Loucy (cell line): ENCODE data around the gene TRMT61A.

Experiments
- H2AFZ ChIP-seq: fragments of 200-600 bp; sonication (generic); 2 replicates; pipeline ENCODE4 v1.6.0; 2016; ENCODE audit warnings: antibody characterized with exemption, mild to moderate bottlenecking, low read length, moderate library complexity
- H3F3A ChIP-seq: fragments of 200-600 bp; 2 replicates; pipeline ENCODE4 v1.6.0; 2016; ENCODE audit warnings: antibody characterized with exemption, low read depth, mild to moderate bottlenecking
- H3K27me3 ChIP-seq: fragments of 200-600 bp; sonication (generic); 2 replicates; pipeline ENCODE4 v1.6.1; 2014; ENCODE audit warnings: low read length, mild to moderate bottlenecking; ENCODE audit not compliant: insufficient read depth, poor library complexity, severe bottlenecking
- H3K36me3 ChIP-seq: fragments of 200-600 bp; sonication (generic); 2 replicates; pipeline ENCODE4 v1.6.1; 2016; ENCODE audit warnings: low read length; ENCODE audit not compliant: insufficient read depth
- H3K4me1 ChIP-seq: fragments of 200-600 bp; sonication (generic); 2 replicates; pipeline ENCODE4 v1.5.1; 2014; ENCODE audit warnings: low read length, mild to moderate bottlenecking; ENCODE audit not compliant: insufficient read depth, poor library complexity, severe bottlenecking
- H3K4me2 ChIP-seq: fragments of 200-600 bp; sonication (generic); 2 replicates; pipeline ENCODE4 v1.6.0; 2014; ENCODE audit warnings: antibody characterized with exemption, low read length, low read depth, mild to moderate bottlenecking; ENCODE audit not compliant: poor library complexity, severe bottlenecking
- H3K4me3 ChIP-seq: fragments of 200-600 bp; sonication (generic); 2 replicates; pipeline ENCODE4 v1.5.1; 2014; ENCODE audit warnings: low read length, mild to moderate bottlenecking, mixed read lengths; ENCODE audit not compliant: poor library complexity, severe bottlenecking
- H3K79me2 ChIP-seq: fragments of 200-600 bp; sonication (generic); 2 replicates; pipeline ENCODE4 v1.6.1; 2014; ENCODE audit warnings: low read length; ENCODE audit not compliant: insufficient read depth
- H3K9ac ChIP-seq: fragments of 200-600 bp; sonication (generic); 2 replicates; pipeline ENCODE4 v1.6.0; 2014; ENCODE audit warnings: mild to moderate bottlenecking, low read depth, low read length, moderate library complexity; ENCODE audit not compliant: poor library complexity, severe bottlenecking
- H3K9me2 ChIP-seq: fragments of 200-600 bp; sonication (generic); replicated peaks from 2 replicates; pipeline ENCODE4 v1.6.1; 2016; ENCODE audit warnings: low read depth, low read length, mixed read lengths
- H3K9me3 ChIP-seq: fragments of 200-600 bp; sonication (generic); 2 replicates; pipeline ENCODE4 v1.6.1; 2014; ENCODE audit warnings: mild to moderate bottlenecking, antibody characterized with exemption, low read length, low read depth; ENCODE audit not compliant: insufficient read depth
- H4K20me1 ChIP-seq: fragments of 200-600 bp; sonication (generic); 2 replicates; pipeline ENCODE4 v1.6.0; 2014; ENCODE audit warnings: antibody characterized with exemption, low read length, mild to moderate bottlenecking; ENCODE audit not compliant: insufficient read depth, poor library complexity, severe bottlenecking
- CTCF ChIP-seq: fragments of 200-600 bp; sonication (generic); conservative IDR thresholded peaks from 2 replicates; pipeline ENCODE4 v1.5.1; 2014; ENCODE audit warnings: mild to moderate bottlenecking, antibody characterized with exemption, low read length
- EZH2phosphoT487 ChIP-seq: fragments of 200-600 bp; IDR thresholded peaks from 2 replicates; pipeline ENCODE4 v1.6.1; 2018; ENCODE audit warnings: antibody characterized with exemption, mild to moderate bottlenecking, moderate library complexity, borderline replicate concordance

Gene TRMT61A

DNA sequence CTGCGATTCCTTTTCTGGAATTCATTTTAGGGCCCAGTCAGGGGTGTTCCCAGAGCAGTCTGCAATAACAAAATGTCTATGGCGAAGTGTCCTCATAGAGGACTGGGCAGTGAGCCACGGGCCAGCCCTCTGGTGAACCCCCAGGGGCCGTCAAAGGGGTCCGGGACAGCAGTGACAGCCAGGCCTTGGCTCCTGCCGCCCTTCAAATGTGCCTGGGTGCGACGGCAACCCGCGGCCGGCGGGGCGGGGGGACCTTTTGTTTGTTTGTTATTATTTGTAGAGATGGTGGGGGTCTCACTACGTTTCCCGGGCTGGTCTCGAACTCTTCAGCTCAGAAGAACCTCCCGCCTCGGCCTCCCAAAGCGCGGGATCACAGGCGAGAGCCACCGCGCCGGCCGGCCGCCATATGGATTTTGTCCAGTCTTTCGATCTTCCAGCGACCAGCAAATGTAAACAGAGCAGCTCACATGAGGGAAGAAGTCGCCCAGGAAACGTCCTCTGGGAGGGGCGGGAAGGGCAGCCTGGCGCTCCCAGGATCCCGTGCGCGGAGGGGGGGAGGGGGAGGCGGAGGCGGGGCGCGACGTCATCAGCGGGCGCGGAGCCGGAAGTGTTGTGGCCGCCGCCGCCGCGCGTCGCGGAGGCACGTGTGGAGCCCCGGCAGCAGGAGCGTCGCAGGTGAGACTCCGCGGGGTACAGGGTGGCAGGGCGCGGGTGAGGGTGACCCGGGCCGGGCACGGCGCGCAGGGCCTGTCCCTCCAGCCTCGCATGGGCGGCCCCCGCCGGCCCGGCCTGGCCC, at the start of gene TRMT61A:
TRMT61A (plus strand) TSS at position 610 of the 796 bp plus-strand sequence. CDS start 783 bp downstream, outside the sequence.
- H3K9me3 ChIP-seq: no peaks in the 10 kb centered on the region
- peak within 1 kb of the TSS; percentile 88 for H2AFZ ChIP-seq
- peaks cover 11% of the 10 kb centered on the region for H4K20me1 ChIP-seq
- peaks cover 13% of the 10 kb centered on the region for H3K4me1 ChIP-seq
- no peaks in the 10 kb centered on the region for H3K9me2 ChIP-seq
- peak within 1 kb of the TSS; percentile 83 for H3K9ac ChIP-seq
- no peaks in the 10 kb centered on the region for H3K27me3 ChIP-seq
- peak within 1 kb of the TSS; percentile 90 for H3K4me3 ChIP-seq
- peaks cover 31% of the 10 kb centered on the region; the same call in 1 of the 2 replicates for H3K79me2 ChIP-seq
- TF ChIP-seq EZH2phosphoT487 (no peak), CTCF (no peak)
- H3K4me2 ChIP-seq: peak within 1 kb of the TSS; percentile 97
- no peaks in the 10 kb centered on the region for H3K36me3 ChIP-seq
- no peaks in the 10 kb centered on the region for H3F3A ChIP-seq

DNA sequence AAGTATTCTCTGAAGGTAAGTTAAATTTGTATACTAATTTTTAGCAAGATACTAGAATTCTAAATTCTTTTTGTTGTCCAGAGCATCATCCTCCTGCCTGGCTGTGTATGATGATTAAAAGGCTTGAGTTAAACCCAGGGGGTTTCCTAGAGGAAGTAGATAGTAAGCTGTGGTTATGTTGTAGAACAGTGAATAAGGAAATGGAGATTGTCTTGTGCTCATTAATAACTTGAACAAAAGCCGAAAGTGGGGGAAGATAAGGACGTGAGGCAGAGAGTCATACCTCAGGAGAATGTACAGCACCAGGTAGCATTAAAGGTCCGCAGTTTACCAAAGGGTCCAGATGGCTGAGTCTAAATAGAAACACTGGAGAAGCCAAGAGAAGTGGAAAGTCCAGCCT, 48.4 kb upstream of the TRMT61A start:
- Histone ChIP-seq H2AFZ (no peak overlapping the region), H3F3A (no peaks in the 10 kb centered on the region), H3K79me2 (no peaks in the 10 kb centered on the region), H3K27me3 (no peaks in the 10 kb centered on the region), H3K36me3 (peaks cover 44% of the 10 kb centered on the region), H3K9me3 (no peaks in the 10 kb centered on the region), H3K4me3 (no peak overlapping the region), H4K20me1 (no peaks in the 10 kb centered on the region), H3K9me2 (no peaks in the 10 kb centered on the region), H3K4me2 (peak overlapping the region; percentile 28), H3K9ac (no peak overlapping the region), H3K4me1 (peaks cover 17% of the 10 kb centered on the region)
- TF ChIP-seq EZH2phosphoT487: no peak
- TF ChIP-seq CTCF: no peak

DNA sequence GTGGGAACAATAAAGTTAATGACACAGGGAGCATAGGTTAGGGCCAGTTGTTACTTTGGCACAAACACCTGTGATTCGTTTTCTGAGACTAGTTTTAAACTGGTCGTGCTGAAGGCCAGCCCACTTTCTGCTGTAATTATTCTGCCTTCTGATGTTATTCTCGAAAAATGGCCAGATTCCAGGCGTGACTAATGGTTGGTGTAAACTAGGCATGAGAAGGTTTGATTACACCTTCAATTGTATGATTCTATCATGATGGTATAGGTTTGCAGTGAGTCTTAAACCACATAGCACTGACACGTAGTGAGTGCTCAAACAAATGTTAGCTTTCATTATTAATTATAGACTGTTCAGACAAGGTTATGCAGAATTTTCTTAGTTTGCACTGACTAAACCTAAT, 45.4 kb upstream of the TRMT61A start:
- Histone ChIP-seq H3K27me3 (no peaks in the 10 kb centered on the region), H3K9ac (no peak overlapping the region), H4K20me1 (no peaks in the 10 kb centered on the region), H3K4me3 (no peak overlapping the region), H3F3A (no peaks in the 10 kb centered on the region), H3K4me1 (peaks cover 17% of the 10 kb centered on the region), H3K9me2 (no peaks in the 10 kb centered on the region), H3K36me3 (peaks cover 31% of the 10 kb centered on the region), H3K79me2 (no peaks in the 10 kb centered on the region), H3K4me2 (no peak overlapping the region), H2AFZ (no peak overlapping the region), H3K9me3 (no peaks in the 10 kb centered on the region)
- no peak for TF ChIP-seq EZH2phosphoT487
- TF ChIP-seq CTCF: no peak
